ENCODE results near the gene SFXN5.

The SFXN5 gene

GRCh38 chr2:73021371-73022010 is 50.0 kb downstream of the SFXN5 start:
- in situ Hi-C loops (cut with MboI; ENCODE audit: low sequenced_read_pairs) = no loop called here

GRCh38 chr2:73020657-73021370 is 50.7 kb downstream of the SFXN5 start:
- in situ Hi-C loops (cut with MboI; ENCODE audit: low sequenced_read_pairs) = no loop called here

GRCh38 chr2:73020306-73020656 is 51.2 kb downstream of the SFXN5 start:
- in situ Hi-C loops (cut with MboI; ENCODE audit: low sequenced_read_pairs) = no loop called here

- in situ Hi-C loops (cut with MboI; ENCODE audit: low sequenced_read_pairs) = no loop called here
These were observed 53.2 kb downstream of the SFXN5 start for GRCh38 chr2:73018188-73018825.

GRCh38 chr2:73013936-73014335 is 57.6 kb downstream of the SFXN5 start:
- in situ Hi-C loops (cut with MboI; ENCODE audit: low sequenced_read_pairs) = no loop called here

GRCh38 chr2:73009177-73009839 is 62.2 kb downstream of the SFXN5 start:
- in situ Hi-C loops (cut with MboI; ENCODE audit: low sequenced_read_pairs) = no loop called here

- in situ Hi-C loops (cut with MboI; ENCODE audit: low sequenced_read_pairs) = no loop called here
These were observed 62.8 kb downstream of the SFXN5 start for GRCh38 chr2:73008766-73009135.

- in situ Hi-C loops (cut with MboI; ENCODE audit: low sequenced_read_pairs) = no loop called here
These were observed 63.3 kb downstream of the SFXN5 start for GRCh38 chr2:73007991-73008765.

GRCh38 chr2:73006969-73007710 is 64.4 kb downstream of the SFXN5 start:
- in situ Hi-C loops (cut with MboI; ENCODE audit: low sequenced_read_pairs) = no loop called here

GRCh38 chr2:73004889-73005596 is 66.5 kb downstream of the SFXN5 start:
- in situ Hi-C loops (cut with MboI; ENCODE audit: low sequenced_read_pairs) = no loop called here

GRCh38 chr2:73004466-73004865 is 67.0 kb downstream of the SFXN5 start:
- in situ Hi-C loops (cut with MboI; ENCODE audit: low sequenced_read_pairs) = no loop called here

GRCh38 chr2:73003027-73003426 is 68.5 kb downstream of the SFXN5 start:
- in situ Hi-C loops (cut with MboI; ENCODE audit: low sequenced_read_pairs) = no loop called here

- in situ Hi-C loops (cut with MboI; ENCODE audit: low sequenced_read_pairs) = no loop called here
These were observed 70.5 kb downstream of the SFXN5 start for GRCh38 chr2:73000808-73001570.

GRCh38 chr2:72999729-73000725 is 71.5 kb downstream of the SFXN5 start:
- in situ Hi-C loops (cut with MboI; ENCODE audit: low sequenced_read_pairs) = loop anchor here (25.0 kb wide), 1 partner anchor 162 kb away; no protein-coding TSS in a partner anchor

GRCh38 chr2:72998724-72999123 is 72.8 kb downstream of the SFXN5 start:
- in situ Hi-C loops (cut with MboI; ENCODE audit: low sequenced_read_pairs) = loop anchor here (25.0 kb wide), 1 partner anchor 164 kb away; no protein-coding TSS in a partner anchor

- in situ Hi-C loops (cut with MboI; ENCODE audit: low sequenced_read_pairs) = loop anchor here (25.0 kb wide), 1 partner anchor 164 kb away; no protein-coding TSS in a partner anchor
These were observed 73.3 kb downstream of the SFXN5 start for GRCh38 chr2:72998234-72998651.

GRCh38 chr2:72996117-72996502 is 75.4 kb downstream of the SFXN5 start:
- in situ Hi-C loops (cut with MboI; ENCODE audit: low sequenced_read_pairs) = loop anchor here (25.0 kb wide), 1 partner anchor 166 kb away; no protein-coding TSS in a partner anchor
